GDM1 (cell line): ENCODE data around the gene RALB.
"Not testable (repeated sequence)": the region's sequence is repeated elsewhere in the genome, so short reads cannot be mapped to it uniquely, and the experiment has no call there.

Experiments used
- DNase-seq: peaks from one replicate; lab custom pipeline; 2025; lab: John Stamatoyannopoulos, UW

The RALB gene

DNA sequence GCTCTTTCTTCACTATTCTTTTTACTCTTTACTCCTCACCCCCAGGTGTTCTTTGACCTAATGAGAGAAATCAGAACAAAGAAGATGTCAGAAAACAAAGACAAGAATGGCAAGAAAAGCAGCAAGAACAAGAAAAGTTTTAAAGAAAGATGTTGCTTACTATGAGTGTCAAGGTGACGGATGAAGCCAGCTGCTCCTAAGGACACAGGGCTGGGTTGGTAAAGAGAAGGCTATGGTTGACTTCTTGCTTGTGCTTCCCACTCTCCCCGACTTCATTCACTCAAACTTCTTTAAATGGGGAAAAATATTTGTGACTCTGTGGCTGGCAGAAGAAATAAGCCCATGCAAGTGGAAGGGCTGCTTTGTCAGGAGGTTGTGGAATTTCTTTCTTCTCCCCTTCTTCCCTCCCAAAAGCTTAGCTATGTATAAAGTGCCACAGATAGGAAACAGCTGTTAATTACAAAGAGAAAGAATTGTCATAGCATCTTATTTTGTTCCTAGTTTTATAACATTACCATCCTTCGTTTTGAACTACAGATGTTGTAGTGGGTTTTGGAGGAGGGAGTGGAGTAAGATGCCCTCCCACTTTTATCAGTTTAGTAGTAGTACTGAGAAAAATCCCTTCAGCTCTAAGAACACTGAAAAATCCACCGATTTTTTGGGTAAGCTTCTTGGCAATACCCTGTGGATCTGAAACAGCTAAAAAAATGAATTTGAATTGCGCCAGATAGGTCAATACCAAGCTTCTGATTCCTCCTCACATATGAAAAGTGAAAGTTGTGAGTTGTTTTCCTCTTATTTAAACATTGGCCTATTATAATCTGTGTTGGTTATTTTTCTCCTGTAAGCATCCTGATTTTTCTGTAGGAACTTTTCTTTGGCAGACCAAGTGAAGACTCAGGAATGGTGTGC lies 40.7 kb downstream of the RALB start:
- DNase-seq = no peak

DNA sequence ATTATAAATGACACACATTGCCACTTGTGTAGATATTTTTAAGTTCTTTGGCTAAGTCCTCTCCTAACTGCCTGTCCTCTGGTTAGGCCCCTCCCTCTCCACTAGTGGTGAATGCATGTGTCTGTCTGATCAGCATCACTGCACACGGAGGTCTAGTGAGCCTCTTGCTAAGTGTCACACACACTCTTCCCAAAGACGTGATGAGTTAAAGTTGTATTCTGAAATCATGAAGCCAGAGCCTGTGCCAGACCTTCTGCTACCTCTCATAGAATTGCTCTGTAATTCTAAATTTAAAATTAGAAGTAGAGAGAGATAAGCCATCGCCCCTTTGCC lies 41.3 kb downstream of the RALB start:
- DNase-seq = no peak

- no peak for DNase-seq
Observed at GRCh38 chr2:120298173-120298835, 45.7 kb downstream of the RALB start.

- DNase-seq = no peak
Observed at GRCh38 chr2:120299004-120299403, 46.4 kb downstream of the RALB start.

DNA sequence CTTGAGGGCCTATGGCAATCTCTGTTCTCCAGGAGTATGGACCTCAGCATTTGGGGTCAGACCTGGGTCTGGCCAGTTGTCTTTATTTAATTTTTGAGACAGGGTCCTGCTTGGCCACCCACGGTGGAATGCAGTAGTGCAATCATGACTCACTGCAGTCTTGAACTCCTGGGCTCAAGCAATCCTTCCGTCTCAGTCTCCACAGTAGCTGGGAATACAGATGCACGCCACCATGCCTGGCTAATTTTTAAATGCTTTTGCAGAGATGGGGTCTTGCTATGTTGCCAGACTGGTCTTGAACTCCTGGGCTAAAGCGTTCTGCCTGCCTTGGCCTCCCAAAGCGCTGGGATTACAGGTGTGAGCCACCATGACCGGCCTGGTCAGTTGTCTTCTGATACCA lies 46.9 kb downstream of the RALB start:
- DNase-seq = no peak

GRCh38 chr2:120300385-120300784 lies 47.7 kb downstream of the RALB start:
- no peak for DNase-seq

GRCh38 chr2:120301284-120301683 lies 48.6 kb downstream of the RALB start:
- no peak for DNase-seq

DNA sequence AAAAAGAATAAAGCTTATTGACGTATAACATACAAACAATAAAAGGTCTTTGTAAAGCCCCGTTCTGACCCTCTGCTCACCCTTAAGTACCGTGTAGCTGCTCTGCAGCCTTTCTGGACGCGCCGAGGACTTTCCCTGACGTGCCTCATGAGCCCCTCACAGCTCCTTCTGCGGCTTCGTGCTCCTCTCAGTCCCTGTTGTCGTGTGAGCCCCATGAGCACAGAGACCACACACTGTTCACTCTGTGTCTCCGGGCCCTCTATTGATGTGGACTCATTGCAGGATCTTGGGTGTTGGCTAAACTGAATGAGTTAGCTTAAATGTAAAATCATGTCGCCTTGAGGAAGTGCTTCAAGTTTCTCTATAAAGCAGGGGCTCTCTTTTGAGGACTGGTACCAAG lies 49.6 kb downstream of the RALB start:
- DNase-seq = no peak

GRCh38 chr2:120303177-120303576 lies 50.5 kb downstream of the RALB start:
- DNase-seq = no peak

DNA sequence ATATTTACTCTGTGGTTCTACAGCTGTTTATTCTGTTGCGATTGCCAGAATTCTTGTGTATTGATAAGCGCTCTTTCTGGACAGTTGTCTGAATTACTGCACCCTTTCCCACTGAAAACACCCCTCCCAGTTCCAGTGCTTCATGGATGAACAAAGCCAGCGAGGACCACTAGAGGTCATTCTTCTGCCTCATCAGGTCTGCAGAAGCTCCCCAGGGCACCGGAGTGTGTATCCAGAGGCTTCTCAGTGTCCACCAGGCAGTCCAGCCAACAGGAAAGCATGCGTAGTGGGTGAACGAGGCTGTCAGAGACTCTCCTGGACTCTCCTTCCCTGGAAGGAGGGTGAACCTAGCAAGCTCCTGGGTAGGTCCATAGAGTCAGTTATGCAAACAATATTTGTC lies 52.6 kb downstream of the RALB start:
- no peak for DNase-seq

DNA sequence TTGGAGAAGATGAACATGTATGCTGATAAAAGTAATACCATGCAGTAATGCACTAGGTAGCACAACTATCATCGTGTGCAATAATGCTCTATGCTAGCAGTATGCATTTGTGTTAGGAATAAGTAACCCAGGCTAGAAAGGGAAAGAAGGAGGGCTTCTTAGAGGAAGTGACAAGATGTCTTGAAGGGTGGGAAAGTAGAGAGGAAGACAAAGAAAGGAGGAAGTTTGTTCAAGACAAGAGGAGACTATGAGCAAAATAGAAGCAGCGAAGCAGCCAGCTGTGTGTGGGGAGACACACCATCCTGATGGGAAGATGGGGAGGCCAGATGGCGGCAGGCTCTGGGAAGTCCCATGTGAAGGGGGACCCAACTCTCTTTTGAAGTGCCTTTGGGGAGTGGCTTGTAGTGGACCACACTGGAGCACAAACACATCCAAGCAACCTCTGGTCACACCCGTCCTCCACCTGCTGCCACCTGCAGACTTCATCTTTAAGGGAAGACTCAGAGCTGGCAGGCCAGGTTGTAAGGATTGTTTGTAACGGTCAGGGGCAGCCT lies 53.4 kb downstream of the RALB start:
- DNase-seq = no peak

DNA sequence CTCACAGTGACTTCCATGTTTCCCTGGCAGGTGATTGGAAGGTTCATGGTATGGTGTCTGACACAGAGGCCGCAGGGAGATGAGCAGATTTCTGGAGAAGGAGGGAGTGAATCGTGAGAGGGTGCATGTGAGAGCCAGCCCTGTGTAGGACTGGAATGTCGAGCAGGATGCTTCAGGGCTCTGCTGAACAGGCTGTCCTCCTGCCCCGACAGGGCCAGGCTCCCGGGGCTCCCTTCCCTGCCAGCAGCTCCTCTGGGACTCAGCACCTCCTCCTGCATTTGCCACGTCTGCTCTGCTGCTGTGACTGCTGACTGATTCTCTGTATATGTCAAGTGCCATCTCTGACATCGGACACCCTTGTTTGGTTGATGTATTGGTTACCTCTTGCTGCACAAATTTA lies 54.8 kb downstream of the RALB start:
- DNase-seq = no peak

- no peak for DNase-seq
Observed at GRCh38 chr2:120308038-120308910, 55.6 kb downstream of the RALB start.

DNA sequence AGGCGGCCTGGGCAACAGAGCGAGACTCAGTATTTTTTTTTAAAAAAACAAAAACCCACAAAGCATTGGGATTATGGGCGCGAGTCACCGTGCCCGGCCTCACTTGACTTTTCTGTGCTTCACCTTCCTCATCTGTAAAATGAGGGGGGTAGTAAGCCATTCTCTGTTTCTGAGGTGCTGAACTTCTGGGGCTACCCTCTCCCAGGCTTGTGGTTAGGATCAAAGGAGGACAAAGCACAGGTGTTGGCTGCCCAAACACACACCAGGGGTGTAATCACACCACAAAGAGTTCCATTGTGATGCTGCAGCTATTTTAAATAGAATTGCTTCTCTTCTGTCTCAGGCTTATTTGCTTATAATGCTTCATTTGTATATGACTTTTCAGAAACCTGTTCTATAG lies 57.5 kb downstream of the RALB start:
- DNase-seq = no peak

- not testable (repeated sequence) for DNase-seq
Observed at GRCh38 chr2:120310841-120311240, 58.2 kb downstream of the RALB start.

GRCh38 chr2:120312076-120312475 lies 59.4 kb downstream of the RALB start:
- no peak for DNase-seq

DNA sequence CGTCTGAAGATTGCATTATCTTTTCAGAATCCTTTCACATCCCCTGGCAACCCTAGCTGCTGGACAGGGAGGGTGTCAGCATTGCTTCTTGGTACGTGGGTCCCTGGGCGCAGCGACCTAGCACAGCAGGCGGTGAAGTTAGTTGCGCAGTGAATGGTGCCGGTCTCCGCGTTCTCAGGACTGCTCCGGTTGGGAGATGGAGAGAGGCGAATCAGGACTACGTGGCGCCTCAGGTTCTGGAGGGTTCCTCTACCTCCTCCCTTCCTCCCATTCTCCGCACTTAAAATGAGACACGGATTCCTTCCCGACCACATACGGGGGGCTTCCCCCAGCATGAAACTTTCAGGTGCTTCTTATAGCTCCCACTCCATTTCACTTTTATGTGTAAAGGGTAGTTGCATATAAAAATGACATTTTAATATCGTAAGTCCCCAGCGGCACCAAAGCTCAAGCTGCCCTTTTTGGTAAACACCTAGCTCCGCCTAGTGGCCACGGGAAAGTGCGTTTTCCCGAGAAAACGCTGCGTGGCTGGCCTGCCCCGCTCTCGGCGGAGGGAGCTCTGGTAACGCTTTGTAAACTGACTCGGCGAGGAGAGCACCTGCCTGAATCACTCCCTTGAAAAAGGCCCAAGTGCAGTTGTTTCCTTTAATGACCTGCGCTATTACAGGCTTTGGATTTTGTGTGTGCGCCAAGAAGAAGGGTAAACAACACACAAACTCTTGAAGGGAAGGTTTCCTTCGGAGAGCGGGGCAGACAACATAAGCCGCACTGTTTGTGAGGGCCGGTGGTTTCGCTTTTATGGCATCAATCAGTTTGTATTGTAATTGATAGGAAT lies 60.4 kb downstream of the RALB start:
- DNase-seq = peak; percentile 25

GRCh38 chr2:120313695-120314615 lies 61.3 kb downstream of the RALB start:
- DNase-seq = no peak

DNA sequence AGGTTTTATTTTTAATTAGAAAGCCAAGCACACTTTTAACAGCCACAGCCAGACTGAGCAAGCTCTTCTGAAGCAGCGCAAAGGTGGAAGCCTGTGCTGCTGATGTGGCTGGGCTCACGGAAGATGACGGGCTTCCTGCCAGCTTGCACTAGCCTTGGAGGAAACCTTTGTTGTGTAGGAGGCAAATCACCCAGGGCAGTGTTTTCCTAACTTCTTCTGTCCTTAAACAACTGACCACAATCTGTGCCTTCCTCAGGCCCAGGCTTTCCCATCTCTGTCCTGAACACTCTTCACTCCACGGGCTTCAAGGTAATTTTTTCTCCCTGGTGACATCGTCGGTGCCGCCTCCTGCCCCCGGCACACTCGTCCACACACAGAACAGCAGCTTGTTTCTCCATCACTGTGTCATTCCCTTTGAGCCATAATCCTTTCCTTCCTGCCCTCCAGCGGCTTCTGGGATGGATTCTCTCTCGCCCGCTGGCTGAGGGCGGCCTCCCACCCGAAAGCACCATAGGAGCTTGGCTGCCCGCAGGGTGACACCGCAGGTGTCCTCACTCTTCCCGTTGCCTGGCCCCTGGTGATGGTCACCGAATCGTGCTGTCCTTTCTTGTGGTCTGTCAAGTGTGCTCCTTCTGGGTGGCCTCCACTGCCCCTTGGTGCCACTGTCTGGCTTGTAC lies 62.2 kb downstream of the RALB start:
- no peak for DNase-seq
